IPS-NIHi7 (cell line): Measurements from ENCODE around the gene EHBP1.
"Not testable (repeated sequence)": the region's sequence is repeated elsewhere in the genome, so short reads cannot be mapped to it uniquely, and the experiment has no call there.

Experiments
- DNase-seq: peaks from one replicate; pipeline ENCODE4 v3.0.0; 2012; ENCODE audit warnings: mixed read lengths; ENCODE audit errors: extremely low spot score

The EHBP1 gene

DNA sequence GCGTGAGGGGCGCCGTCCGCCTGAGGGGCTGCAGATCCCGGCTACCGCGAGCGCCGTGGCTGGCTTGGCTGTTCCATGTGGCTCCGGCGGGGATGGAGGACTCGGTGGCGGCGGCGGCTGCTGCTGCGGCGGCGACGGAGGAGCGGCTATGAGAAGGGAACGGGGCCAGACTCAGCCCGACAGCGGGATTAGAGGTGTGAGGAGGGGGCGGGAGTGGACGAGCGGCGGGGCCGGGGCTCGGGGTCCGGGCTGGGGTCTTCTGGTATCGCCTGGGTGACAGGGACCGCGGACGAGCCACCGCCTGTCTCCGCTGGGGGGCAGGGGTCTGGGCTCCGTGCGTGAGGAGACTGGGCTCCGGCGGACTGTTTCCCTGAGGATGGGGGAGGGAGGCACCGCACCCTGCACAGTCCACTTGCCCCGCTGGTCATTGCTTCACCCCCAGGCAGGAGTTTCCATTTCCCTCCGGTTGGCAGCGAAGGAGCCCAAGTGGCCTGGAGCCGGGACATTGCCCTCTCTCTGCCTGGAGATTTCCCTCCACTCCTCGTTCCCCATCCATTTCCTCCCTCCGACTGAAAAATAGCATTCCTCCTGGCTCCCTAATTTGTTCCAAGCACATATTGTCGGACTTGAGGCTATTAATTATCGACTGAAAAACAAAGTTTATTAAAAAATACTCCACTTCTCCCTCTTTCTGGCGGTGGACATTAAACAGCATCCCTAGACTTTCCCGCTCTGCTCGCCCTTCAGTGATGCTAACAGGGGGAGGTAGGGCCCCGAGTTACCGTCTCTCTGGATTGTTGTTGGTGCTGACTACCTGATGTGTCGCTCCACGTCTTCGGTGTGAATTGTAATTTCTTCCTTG is 577 bp downstream of the EHBP1 start:
- peak; percentile 70 for DNase-seq

- no peak for DNase-seq
These were observed 1.4 kb downstream of the EHBP1 start for GRCh38 chr2:62706721-62707521.

DNA sequence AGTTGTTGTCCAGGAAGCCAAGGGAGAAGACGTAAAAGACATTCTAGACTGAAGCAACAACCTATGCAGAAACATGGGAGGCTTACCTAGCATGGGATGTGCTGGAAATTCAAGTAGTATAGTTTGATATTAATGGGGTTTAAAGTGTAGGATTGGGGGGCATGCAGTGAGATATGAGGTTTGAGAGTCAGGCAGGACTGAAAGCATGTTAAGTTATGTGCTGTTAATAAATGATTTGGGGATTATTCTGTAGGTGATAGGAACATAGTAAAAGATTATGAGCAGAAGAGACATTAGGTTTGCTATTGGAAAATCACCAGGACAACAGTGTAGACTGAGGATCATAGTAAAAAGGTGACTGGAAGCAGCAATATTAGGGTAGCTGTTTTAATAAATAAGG is 3.2 kb downstream of the EHBP1 start:
- no peak for DNase-seq

- no peak for DNase-seq
These were observed 6.5 kb downstream of the EHBP1 start for GRCh38 chr2:62711832-62712494.

- DNase-seq = not testable (repeated sequence)
These were observed 7.7 kb downstream of the EHBP1 start for GRCh38 chr2:62713196-62713595.

DNA sequence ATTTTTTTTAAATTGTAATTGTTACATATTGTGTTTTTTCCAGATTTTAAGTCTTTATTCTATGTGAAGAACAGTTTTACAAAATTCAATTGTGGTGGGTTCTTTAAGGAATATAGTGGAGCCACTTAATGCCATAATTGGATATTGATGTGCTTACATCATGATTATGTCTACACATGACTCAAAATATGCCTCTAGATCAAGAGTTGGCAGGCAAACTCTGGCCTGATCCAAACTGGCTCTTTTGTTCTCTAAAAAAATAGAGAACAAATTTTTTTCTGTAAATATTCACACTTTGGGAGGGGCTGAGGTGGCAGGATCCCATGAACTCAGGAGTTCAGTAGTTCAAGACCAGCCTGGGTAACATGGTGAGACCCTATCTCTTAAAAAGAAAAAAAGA is 8.3 kb downstream of the EHBP1 start:
- DNase-seq = no peak

DNA sequence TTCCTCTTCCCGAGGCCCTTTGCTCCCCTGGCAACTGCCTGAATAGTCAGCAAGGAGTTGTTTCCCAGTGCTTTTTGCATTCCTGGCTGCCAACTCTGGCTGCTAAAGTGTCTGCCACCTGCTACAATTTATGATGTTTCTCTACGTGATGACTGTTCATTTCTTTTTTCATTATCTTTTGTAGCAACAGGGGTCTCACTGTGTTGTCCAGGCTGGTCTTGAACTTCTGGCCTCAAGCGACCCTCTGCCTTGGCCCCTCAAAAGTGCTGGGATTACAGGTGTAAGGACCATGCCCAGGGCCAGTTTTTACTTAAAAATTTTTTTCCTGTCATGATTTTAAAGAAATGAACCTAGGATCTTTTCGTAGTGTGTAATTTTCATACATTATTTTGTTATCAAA is 11.3 kb downstream of the EHBP1 start:
- no peak for DNase-seq

GRCh38 chr2:62717503-62718081 is 12.1 kb downstream of the EHBP1 start:
- no peak for DNase-seq

DNA sequence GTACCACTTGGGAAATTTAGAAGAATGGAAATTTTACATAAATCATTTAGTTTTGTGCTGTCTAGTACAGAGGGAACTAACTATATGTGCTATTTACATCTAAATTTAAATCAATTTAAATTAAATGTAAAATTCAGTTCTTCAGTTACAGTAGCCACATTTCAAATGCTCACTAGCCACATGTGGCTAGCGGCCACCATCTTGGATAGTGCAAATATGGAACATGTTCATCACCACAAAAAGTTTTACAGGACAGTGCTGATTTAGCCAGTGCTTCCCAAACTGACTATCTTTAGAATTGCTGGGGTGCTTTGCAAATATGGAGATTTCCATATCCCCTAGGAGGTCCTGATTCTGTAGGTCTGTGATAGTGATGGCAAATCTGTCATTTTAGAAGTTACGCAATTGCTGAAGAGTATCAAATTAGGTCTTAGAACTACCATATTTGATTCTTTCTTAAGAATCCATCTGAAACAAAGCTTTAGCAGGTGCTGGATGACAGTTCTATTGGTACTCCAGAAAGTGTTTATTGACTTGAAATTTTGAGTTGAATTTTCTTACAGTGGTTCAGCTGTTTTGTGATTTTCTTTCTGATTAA is 12.8 kb downstream of the EHBP1 start:
- no peak for DNase-seq

GRCh38 chr2:62719757-62720156 is 14.2 kb downstream of the EHBP1 start:
- DNase-seq = no peak

- DNase-seq = no peak
These were observed 17.2 kb downstream of the EHBP1 start for GRCh38 chr2:62722679-62723078.

- no peak for DNase-seq
These were observed 17.7 kb downstream of the EHBP1 start for GRCh38 chr2:62723253-62723652.

DNA sequence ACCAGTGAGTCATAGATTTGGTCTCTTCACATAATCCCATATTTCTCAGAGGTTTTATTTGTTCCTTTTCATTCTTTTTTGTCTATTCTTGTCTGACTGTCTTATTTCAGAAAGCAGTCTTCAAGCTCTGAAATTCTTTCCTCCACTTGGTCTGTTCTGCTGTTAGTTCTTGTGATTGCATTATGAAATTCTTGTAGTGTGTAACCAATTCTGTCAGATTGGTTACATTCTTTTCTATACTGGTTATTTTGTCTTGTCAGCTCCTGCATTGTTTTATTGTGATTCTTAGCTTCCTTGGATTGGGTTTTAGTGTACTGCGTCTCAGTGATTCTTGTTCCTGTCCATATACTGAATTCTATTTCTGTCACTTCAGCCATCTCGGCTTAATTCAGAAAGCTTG is 18.6 kb downstream of the EHBP1 start:
- DNase-seq = no peak

DNA sequence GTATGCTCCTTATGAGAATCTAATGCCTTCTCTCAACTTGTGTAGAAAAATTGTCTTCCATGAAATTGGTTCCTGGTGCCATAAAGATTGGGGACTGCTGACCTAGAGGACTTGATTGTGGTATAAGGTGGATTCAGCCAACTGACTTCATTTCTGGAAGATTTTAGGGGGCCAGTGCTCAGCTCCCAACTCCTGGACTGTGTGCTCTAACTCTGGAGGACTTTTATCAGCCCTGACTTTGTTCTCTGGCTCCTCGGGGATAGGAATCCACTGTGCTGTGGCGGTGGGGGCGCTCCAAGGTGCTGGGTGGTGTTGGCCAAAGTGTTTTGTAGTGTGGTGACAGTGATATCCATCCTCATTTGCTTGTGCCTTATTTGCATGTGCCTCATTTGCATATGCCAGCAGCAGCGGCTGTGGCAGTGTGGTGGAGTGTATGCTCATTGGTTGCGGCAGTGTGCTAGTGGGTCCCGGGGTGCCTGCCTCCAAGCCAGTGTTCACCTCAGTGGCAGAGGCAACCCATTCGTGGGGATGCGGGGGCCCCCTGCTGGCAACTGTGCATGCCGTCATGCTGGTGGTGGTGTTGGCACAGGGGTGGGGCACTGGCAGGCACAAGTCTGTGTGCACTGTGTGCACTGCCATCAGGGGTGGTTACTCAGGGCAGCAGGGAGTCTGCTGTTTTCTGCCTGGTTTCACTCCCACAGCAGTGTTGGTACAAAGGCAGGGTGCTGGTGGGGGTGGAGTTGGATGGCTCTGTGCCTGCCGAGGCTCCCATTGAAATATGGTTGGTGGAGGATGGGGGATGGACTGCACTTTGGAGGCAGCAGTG is 19.6 kb downstream of the EHBP1 start:
- DNase-seq = peak; percentile 63

- no peak for DNase-seq
These were observed 20.2 kb downstream of the EHBP1 start for GRCh38 chr2:62725712-62726055.

GRCh38 chr2:62727259-62727867 is 21.9 kb downstream of the EHBP1 start:
- no peak for DNase-seq

- no peak for DNase-seq
These were observed 22.5 kb downstream of the EHBP1 start for GRCh38 chr2:62727876-62728566.

- DNase-seq = no peak
These were observed 25.8 kb downstream of the EHBP1 start for GRCh38 chr2:62731275-62731674.

DNA sequence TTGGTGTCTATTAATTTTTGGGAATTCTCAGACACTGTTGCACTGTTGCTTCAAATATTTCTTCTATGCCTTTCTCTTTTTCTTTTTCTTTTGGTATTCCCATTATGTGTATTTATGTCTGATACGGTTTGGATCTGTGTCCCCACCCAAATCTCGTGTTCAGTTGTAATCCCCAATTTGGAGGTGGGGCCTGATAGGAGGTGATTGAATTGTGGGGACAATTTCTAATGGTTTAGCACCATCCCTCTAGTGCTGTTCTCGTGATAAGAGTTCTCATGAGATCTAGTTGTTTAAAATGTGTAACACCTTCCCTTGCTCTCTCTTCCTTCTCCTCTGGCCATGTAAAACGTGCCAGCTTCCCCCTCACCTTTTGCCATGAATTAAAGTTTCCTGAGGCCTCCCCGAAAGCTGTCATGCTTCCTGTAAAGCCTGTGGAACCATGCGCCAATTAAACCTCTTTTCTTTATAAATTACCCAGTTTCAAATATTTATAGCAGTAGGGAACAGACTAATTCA is 26.8 kb downstream of the EHBP1 start:
- DNase-seq = no peak

DNA sequence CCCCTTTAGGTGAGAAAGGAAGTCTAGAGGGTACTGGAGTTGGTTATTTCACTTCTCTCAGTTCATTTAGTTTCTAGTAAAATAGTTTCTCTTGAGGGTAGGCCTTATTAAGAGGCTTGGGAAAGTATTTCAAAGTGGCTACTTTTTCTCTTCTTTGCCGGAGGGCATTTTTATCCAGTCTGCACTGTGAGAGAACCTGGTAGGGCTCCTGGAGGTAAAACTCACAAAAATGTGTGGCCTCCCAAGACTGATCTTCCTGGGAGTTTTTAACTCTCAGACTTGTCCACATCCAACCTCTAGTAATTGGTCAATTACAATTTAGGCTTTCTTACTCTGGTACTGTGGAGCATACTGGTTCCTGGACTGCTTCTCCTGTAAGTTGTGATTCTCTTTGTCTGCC is 28.0 kb downstream of the EHBP1 start:
- no peak for DNase-seq
